Germinal center (tissue), 1 donor: Measurements from ENCODE around the gene BDNF.

ENCODE experiments used
- DNase-seq: peaks from one replicate; pipeline ENCODE4 v3.0.0; 2012; ENCODE audit warnings: mixed read lengths, low spot score

The BDNF gene

DNA sequence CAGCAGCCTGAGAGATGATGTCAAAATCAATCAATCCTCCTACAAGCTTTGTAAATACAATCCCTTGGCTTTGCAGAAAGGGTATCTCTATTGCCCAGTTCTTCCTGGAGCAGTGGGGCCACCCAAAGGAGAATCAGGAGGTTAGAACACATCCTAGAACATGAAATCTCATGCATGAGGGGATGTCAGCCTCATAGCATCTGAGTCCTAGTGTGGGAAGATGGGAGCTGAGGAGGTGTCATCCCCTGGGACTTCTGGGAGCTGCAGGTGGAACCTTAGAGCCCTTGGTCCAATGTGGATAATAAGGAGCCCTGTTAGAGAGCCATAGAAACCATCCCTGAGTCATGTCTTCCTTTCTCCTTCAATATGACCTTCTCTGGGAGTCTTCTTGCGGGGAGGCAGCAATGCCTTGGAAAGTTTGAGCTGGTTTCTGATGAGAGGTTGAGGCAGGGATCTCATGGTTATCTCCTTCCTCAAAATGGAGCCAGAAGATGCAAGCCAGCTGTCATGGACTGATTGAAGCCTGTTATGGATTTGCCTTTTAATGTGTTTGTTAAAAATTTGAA is 74.8 kb downstream of the BDNF start:
- no peak for DNase-seq

- no peak for DNase-seq
These were observed 76.2 kb downstream of the BDNF start for GRCh38 chr11:27623945-27624523.

- DNase-seq = no peak
These were observed 77.5 kb downstream of the BDNF start for GRCh38 chr11:27622541-27623300.

- DNase-seq = no peak
These were observed 78.7 kb downstream of the BDNF start for GRCh38 chr11:27621405-27622161.

GRCh38 chr11:27619763-27620335 is 80.4 kb downstream of the BDNF start:
- no peak for DNase-seq

- DNase-seq = no peak
These were observed 81.1 kb downstream of the BDNF start for GRCh38 chr11:27619039-27619574.

DNA sequence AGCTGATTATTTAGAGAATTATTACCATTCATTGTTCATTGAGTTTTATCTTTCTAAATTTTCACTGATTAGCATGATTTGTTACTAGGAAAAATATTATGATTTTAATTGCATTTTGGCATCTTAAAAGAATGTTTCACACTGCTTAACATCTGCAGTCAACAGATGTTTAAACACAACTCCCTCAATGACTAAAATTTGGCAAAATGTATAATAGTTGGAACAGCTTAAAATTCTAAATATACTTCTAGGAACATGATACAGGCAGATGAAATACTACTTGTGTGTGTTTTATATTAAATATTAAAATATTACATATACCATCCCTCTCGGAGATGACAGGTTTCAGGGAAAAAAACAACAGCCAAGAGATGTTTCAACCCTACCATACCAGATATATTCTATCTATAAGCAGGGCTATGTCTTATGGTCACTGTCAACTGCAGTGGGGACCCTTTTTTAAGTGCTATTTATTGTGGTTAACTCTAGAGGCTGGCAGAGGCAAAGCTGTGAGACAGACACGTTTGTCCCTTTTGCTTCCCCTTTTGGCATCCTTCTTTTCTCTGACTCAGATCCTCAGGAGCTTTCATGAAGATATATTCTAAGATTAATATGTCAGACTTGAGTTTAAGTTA is 81.9 kb downstream of the BDNF start:
- DNase-seq = no peak

DNA sequence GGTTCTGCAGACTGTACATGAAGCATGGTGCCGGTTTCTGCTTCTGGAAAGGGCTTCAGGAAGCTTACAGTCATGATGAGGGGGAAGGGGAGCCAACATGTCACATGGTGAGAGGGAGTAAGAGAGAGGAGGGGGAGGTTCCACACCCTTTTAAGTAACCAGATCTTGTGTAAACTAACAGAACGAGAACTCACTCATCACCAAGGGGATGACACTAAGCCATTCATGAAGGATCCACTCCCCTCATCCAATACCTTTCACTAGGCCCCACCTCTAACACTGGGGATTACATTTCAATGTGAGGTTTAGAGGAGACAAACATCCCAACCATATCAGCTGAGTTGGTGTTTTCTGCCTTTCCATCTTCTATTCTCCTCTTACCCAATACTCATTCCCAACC is 83.5 kb downstream of the BDNF start:
- DNase-seq = no peak

DNA sequence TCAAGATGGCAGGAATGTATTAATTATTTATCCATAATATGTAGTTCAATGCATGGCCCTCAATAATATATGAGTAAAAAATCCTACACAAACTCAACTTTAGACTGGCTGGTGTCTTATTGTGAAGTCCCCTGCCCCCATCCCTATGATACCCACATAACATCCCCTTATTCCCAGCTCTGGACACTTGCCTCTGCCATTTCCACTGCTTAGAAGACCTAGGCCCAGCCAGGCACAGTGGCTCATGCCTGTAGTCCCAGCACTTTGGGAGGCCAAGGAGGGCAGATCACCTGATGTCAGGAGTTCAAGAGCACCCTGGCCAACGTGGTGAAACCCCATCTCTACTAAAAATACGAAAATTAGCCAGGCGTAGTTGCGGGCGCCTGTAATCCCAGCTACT is 84.4 kb downstream of the BDNF start:
- DNase-seq = no peak

DNA sequence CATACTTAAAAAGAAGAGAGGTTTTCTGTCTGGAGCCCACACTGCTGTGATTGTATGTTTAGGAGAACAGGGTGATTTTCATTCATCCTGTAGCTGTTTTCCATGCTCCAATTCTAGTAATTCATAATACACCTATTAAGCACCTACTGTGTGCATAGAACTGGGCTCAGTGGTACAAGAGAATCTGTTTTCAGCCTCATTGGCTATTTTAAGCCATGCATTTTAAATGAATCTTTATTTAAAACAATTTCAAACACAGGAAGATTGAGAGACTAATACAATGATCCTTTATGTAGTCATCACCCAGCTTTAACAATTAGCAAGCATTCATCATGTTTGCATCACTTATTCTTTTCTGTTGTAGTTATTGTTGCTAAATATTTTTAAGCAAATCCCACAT is 86.2 kb downstream of the BDNF start:
- DNase-seq = no peak

DNA sequence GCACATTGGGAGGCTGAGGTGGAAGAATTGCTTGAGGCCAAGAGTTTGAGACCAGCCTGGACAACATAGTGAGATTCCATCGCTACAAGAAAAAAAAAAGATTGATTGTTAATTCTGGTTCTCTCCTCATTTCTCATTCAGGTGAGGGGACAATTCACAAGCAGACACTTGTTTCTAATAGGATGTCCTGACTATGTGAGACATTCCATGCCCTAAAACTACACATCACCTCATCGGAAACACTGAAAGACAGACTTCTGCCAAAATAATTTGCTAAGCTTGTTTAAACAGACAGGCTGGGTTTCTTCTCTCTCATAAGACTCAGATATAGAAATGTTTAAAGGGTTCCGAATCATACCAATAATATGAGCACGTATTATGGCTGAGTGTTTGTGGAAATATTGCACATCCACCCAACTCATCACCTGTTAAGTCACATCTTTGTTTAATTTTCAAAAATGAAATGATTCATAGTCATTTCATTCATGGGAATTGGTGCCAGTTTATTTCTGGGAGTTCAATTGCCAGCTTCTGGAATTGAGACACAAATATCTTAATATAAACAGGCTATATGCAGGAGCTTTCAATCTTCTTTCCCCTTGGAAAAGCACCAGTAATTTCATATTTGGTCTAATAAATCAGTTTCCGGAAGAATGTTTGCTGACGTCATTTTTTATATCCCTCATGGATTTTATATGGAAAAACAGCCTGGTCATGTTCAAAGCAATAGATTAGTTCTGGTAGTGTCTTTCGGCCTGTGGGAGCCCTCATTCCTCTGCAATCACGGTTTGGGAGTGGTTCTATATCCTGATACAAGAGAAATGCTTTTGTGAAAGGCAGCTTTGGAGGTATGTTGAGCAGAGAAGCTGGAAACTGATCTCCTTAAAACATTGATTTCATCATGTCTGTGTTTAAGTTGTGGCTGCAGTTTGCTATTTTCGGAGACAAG is 87.0 kb downstream of the BDNF start:
- no peak for DNase-seq

DNA sequence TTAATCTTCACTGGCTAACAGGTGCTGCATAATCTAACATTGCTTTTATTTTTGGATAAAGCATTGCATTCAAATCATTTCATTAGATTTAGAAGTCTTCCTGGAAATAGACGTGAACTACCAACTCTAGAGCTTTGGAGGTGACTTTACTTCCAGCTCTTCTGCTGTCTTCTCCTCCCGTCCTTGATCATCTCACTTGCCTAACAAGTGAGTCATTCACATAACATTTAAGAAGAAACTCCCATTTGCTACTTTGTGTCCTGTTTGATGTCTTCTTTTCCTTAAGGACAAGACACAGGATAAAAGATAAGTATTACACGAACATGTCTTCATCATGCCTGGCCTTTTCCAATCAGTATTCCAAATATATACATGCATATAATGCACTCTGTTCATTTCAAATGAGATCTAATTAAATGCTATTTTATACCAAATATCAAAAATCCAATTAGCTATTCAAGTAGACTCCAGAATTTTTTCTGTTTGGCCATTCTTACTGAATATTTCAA is 88.3 kb downstream of the BDNF start:
- no peak for DNase-seq

DNA sequence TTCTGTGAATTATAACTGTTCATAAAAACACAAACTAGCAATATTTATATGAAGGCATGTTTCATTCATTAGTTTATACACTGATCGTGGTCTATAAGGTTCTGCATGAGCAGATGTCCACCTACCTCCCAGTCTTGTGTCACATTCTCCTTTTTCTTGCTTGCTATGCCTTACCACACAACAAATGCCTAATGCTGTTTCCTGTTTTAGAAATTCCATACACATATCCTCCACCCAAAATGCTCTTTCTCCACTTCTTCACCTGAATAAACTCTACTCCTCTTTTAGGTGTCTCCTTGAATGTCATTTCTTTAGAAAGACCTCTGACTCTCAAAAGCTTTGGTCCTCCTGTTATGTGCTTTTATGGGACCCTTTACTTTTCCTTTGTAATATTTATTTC is 88.9 kb downstream of the BDNF start:
- no peak for DNase-seq

DNA sequence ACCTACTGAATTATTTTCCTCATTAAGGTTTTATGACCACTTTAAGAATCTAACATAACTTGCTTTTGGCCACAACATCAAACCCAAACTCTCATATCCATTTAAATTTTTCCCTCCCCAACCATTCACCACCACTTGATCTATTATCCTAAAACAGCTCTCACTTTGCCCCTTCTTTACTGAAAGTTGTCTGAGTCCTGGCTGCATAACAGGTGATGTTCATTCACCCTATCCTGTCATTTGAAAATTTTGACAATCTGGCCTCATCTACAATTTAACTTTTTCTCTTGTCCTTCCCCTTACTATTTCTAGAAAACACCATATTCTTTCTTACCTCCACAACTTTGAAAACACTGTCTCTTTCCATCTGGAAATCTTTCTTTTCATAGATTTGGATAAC is 89.3 kb downstream of the BDNF start:
- DNase-seq = no peak

DNA sequence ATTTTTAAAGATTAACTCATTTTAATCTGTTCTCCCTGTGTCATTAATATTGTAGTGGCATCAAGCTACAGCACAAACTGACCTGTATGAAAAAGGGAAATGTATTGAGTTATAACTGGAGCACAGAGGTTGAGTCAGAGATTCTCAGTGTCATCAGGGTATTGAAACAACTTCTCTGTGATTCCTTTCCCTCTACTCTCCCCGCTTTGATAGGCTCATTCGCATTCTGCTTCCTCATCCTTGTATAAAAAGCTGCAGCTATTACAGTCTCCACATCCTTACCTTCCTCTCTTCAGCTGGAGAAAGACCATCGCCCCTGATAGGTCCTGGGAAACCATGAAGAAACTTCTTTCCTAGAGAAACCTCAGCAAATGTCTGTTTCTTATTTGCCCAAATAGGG is 90.0 kb downstream of the BDNF start:
- no peak for DNase-seq

DNA sequence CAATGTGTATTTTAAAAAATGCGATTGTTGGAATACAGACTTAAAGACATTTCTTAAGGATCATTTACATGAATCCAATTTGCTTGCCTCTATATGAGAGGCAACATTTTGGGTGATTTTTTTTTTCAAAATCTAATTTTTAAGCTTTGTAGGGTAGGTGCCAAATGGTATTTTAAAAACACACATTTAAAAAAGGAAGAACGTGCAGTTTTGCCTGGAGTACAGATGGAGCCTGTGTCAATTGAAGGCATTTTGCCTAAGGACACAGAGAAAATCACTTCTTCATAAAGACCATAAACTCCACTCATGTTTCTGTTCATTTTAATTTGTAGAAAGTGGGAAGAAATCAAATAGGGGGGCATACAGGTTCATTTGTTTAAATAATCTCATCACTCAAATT is 91.3 kb downstream of the BDNF start:
- DNase-seq = no peak

GRCh38 chr11:27605422-27605821 is 94.8 kb downstream of the BDNF start:
- no peak for DNase-seq
